Middle frontal gyrus (tissue), 1 donor: Measurements from ENCODE around the gene CLRN1.
"Not testable (repeated sequence)": the region's sequence is repeated elsewhere in the genome, so short reads cannot be mapped to it uniquely, and the experiment has no call there.

Experiments used
- DNase-seq: peaks from one replicate; pipeline ENCODE4 v3.0.0-alpha.2; 2015; ENCODE audit warnings: low spot score; ENCODE audit errors: extremely low spot score

The CLRN1 gene, protein sequence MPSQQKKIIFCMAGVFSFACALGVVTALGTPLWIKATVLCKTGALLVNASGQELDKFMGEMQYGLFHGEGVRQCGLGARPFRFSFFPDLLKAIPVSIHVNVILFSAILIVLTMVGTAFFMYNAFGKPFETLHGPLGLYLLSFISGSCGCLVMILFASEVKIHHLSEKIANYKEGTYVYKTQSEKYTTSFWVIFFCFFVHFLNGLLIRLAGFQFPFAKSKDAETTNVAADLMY

GRCh38 chr3:150972366-150973071 is at the start of gene CLRN1:
TSS of gene CLRN1 (minus strand) at chr3:150972727. CDS start at chr3:150972708, 19 bp downstream.
- DNase-seq = no peak

- no peak for DNase-seq
Observed at GRCh38 chr3:151016478-151016795, 43.9 kb upstream of the CLRN1 start.

DNA sequence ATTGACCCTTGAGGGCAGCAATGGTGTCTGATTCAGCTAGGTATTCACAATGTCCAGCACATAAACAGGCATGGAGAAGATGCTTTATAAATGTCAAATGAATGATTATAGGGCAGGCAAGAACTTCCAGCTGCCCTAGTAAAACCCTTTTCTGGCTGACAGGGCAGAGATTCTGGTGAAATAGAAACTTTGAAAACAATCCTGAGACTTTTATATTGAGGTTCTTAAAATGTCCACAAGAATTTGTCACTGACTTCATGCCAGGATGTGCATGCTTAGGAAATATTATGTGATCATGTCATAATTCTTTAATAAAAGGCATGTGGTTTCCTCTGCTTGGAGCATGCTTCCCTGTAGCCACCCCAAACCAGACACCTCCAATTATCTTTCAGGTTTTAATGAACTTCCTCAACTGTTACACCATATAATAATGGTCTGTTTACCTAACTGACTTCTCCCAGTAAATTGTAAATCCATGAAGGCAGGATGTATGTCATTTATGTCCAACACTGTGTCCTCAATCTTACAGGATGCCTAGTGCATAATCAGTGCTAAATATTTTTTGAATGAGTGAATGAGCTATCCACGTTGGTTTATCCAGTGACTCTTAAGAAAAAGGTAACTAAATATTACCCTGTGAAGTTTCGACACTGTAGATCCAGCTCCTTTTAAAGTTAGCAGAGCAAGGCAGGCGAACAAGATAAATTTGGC is 43.4 kb upstream of the CLRN1 start:
- DNase-seq = no peak

- DNase-seq = no peak
Observed at GRCh38 chr3:151015181-151015580, 42.7 kb upstream of the CLRN1 start.

DNA sequence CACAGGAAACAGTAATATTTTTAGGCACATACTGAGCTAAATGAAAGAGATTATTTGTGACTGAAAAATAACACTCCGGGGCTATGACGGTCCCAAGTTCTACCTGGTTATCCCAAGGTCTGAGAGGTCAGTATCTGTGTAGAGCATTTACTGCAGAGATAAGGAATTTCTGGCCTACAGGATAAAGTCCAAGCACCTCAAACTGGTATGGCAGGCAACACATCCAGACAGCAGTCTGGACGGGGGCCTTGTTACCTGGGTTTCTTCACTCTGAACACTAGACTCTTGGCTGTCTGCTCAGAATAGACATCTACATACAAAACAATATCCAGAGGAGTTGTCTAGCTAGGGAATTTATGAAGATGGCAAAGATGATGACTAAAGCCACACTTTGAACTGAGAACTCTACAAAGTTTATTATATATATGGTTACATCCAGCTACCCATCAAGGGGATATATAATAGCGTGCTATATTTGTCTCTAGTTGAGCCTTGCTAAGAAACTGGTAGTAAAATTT is 42.0 kb upstream of the CLRN1 start:
- DNase-seq = no peak

- DNase-seq = no peak
Observed at GRCh38 chr3:151012753-151013152, 40.2 kb upstream of the CLRN1 start.

GRCh38 chr3:151011427-151011826 is 38.9 kb upstream of the CLRN1 start:
- DNase-seq = no peak

DNA sequence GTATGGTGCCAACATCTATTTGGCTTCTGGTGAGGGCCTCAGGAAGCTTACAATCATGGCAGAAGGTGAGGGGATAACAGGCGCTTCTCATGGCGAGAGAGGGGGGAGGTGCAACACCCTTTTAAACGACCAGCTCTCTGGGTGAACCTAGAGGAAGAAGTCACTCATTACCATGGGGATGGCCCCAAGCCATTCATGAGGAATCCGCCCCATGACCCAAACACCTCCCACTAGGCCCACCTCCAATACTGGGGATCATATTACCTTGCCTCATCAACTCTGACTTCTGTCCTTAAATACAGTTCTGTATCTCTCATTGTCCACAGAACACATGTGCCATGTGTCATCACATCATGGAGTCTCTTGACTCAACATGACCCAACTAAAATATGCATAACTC is 37.5 kb upstream of the CLRN1 start:
- no peak for DNase-seq

GRCh38 chr3:151009430-151009829 is 36.9 kb upstream of the CLRN1 start:
- no peak for DNase-seq

DNA sequence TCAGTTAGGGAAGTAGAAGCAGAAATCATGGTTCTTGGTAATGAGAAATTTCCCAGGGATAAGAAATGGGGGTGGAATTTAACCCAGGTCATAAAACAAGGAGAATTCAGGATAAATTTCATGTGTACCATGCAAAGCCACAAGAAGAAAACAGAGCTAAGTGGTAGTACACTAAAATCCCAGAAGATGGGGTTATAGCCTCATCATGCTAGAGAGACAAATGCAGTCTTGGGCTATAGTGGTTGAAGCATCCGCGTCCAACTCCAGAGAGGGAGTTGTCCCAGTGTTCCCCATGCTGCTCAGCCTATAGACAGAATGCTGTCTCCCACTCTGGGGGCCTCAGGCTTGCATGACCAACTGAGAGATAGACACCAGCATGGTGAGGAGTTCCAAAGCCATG is 36.2 kb upstream of the CLRN1 start:
- no peak for DNase-seq

DNA sequence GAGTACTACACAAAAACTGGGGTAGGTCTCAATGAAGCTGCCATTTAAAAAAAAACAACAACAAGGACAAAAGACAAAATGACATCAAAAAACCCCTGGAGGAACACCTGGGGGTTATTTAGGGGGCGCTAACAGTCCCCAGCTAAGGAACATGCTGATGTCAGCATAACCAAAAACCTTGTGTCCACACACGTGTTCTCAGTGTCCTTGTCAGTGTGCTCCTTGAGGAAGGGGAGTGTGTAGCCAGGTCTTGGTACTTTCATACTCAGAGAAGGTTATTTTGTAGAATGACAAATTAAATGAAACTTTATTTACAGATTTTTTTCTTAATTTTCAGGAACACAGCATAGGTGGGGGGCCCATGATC is 31.2 kb upstream of the CLRN1 start:
- DNase-seq = no peak

DNA sequence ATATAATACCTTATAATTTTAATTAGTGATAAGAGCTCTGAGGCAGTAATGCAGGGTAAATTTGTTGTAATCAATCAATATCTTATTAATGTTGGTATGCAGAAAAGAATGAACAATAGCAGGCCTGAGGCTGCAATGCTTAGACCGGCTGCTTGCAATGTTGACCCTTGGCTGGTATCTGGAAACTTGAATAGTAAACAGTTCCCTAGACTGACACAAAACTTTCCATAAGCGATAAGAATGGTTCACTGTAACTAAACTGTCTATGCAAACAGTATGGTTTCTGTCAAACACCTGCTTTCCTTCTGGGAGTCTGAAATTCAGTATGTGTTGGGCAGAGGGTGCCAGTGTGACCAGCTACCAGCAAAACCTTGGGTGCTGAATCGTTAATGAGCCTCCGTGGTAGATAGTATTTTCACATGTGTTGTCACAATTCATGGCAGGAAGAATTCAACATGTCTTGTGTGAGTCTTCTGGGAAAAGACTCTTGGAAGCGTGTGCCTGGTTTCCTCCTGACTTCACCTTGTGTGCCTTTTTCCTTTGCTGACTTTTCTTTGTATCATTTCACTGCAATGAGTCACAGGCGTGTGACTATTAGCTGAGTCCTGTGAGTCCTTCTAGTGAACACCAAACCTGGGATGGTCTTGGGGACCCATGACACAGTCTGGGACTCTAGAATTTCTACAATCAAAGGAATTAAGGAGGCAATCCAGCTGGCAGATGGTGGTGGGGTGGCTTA is 30.7 kb upstream of the CLRN1 start:
- no peak for DNase-seq

- DNase-seq = no peak
Observed at GRCh38 chr3:151002003-151002981, 29.8 kb upstream of the CLRN1 start.

DNA sequence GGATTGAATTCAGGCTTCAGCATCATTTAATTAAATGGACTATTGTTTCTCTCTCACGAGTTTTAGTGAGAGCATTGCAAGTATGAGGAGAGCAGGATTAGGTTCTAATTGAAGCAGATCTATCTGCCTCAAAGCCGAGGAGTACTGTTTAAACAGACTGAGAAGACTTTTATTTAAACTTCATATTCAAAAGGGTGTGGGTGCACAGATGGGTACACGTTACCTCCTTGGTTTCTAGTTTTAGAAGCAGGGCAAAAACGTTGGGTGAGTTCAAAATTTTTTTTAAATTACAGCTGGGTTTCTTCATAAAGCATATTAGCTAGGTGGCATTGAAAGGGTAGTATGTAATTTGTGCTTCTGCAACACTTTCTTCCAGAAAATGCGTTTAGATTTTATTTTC is 26.5 kb upstream of the CLRN1 start:
- DNase-seq = no peak

GRCh38 chr3:150996731-150997130 is 24.2 kb upstream of the CLRN1 start:
- no peak for DNase-seq

DNA sequence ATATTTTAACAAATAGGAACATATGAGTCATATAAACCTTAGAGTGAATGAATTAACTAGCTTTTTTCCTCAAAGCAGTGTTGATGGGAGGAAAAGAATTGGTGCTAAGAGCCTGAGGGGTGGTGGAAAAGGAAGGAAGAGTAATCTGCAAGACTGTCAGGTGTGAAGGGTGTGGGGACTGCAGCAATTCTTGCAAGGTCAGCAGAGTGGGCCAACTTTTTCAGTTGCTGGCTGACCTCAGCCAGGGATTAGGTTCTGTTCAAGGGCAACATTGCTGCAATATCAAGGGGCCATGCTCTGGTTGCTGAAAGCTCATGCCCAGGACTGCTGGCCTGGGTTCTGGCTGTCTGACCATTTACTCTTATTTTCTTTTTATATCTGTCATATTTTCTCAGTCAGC is 23.0 kb upstream of the CLRN1 start:
- DNase-seq = no peak

GRCh38 chr3:150989208-150989607 is 16.7 kb upstream of the CLRN1 start:
- DNase-seq = no peak

GRCh38 chr3:150988395-150988794 is 15.9 kb upstream of the CLRN1 start:
- not testable (repeated sequence) for DNase-seq

GRCh38 chr3:150985711-150986110 is 13.2 kb upstream of the CLRN1 start:
- DNase-seq = no peak

DNA sequence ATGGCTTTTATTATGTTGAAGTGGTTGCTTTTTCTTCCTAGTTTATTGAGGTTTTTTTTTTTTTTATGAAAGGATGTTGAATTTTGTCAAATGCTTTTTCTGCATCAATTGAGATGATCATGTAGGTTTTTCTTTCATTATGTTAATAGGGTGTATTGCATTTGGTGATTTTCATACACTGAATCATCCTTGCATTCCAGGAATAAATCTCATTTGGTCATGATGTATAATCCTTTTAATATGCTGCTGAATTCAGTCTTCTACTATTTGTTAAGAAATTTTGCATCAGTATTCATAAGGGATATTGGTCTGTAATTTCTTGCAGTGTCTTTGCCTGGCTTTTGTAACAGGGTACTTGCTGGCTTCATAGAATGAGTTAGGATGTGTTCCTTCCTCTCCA is 11.5 kb upstream of the CLRN1 start:
- DNase-seq = no peak
